D341Med (cell line): ENCODE measurements around the gene STK32C.
"Not testable (repeated sequence)": the region's sequence is repeated elsewhere in the genome, so short reads cannot be mapped to it uniquely, and the experiment has no call there.

Experiments
- DNase-seq: peaks from one replicate; pipeline ENCODE4 v3.0.0; 2012; ENCODE audit warnings: low spot score

STK32C gene

GRCh38 chr10:132229834-132230556 lies 77.8 kb downstream of the STK32C start:
- no peak for DNase-seq

DNA sequence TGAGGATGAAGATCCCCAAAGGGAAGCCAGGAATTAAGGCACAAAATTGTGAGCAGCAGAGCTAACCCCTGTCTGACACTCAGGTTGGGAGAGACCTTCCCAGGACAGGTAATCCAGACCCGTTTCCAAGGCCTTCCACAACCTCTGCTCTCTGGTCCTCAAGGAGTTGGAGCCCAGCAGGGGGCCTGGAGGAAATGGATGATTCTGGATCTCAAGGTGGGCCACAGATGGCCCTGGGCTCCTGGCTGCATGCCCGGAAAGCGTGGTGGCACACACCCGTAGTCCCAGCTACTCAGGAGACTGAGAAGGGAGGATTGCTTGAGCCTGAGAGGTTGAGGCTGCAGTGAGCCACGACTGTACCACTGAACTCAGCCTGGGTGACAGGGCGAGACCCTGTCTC lies 78.7 kb downstream of the STK32C start:
- DNase-seq, result no peak

DNA sequence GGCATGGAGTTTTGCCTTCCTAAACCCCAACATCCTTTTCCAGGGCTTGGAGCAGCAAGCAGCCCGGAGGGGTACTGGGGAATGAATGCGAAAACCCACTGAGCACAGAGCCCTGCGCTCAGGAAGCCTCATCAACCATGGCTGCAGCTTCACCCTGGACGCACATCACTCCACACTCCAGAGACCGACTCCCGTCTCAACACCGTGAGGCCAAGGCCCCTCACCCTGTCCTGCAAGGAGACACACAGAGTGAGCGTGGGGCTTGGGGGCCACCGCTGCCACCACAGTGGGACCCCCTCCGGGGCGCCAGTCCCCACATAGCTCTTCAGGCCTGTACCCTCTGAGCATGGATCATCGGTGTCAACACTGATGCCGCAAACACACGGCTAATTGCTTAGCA lies 79.1 kb downstream of the STK32C start:
- no peak for DNase-seq

GRCh38 chr10:132227851-132228390 lies 79.8 kb downstream of the STK32C start:
- no peak for DNase-seq

- DNase-seq, result no peak
Measured at GRCh38 chr10:132226586-132227405, 81.0 kb downstream of the STK32C start.

DNA sequence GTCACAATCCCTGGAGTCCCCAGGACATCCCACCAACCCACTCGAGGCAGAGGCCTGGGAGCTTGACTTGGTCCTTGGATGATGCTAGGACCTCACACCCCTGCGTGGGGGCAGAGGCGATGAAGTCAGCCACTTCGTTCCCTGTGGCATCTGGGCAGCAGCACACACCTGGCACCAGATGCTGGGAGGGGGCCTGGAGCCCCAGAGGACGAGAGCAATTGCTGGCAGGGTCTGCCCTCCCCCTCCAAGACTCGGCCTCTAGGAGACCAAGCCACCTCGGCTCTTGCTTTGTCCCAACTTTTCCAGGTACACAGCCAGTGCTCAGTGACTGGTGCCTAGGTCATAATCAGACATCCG lies 81.9 kb downstream of the STK32C start:
- no peak for DNase-seq

GRCh38 chr10:132225073-132225848 lies 82.5 kb downstream of the STK32C start:
- DNase-seq, result no peak

GRCh38 chr10:132224343-132225072 lies 83.2 kb downstream of the STK32C start:
- DNase-seq, result no peak

DNA sequence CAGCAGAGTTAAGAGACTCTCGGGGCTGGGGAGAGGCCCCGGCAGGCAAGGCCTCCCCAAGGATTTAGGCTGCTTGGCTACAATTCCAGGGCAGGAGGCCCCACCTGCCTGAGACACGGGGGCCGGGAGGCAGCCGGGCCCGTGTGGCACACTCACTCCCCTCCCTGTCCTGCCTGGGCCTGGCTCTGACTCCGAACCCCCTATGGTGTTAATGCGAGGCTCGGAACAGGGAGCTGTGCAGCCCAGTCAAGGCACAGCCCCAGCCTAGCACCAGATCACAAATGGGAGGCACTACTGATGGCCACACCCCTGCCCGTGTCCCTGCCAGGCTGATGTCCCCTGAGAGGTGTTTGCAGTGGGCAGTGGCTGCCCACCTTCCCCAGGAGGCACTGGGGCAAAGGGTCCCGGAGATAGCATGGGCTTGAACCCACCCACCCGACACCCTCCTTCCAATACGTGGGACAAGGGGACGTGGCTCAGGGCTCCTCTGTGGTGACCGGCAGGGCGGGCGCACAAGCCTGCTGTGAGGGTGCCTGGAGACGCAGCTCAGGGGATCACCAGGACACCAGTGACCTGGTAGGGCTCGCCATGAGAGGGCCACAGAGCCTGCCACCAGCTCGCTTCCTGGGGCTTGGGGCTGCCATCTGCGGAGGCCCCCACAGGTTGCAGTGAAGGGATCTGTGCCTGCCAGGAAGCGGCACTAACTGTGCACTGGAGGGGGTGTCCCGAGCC lies 84.0 kb downstream of the STK32C start:
- no peak for DNase-seq

GRCh38 chr10:132223156-132223590 lies 84.6 kb downstream of the STK32C start:
- peak; percentile 85 for DNase-seq

DNA sequence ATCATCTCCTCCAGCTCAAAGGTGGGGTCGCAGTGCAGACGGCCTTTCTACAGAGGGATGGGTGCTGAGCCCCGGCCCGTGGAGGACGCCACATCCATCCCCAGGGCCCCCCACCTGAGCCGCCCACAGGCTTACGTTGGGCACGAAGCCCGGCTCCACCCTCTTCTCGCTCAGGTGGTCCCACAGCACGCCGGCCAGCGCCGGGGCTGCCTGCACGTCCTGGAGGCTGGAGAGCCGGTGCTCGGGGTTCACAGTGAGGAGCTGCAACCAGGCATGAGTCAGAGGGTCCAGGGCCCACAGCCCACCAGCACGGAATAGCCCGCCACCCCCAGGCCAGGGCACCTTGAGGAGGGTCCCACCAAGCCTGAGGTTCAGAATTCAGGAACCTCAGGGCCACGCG lies 85.0 kb downstream of the STK32C start:
- no peak for DNase-seq

DNA sequence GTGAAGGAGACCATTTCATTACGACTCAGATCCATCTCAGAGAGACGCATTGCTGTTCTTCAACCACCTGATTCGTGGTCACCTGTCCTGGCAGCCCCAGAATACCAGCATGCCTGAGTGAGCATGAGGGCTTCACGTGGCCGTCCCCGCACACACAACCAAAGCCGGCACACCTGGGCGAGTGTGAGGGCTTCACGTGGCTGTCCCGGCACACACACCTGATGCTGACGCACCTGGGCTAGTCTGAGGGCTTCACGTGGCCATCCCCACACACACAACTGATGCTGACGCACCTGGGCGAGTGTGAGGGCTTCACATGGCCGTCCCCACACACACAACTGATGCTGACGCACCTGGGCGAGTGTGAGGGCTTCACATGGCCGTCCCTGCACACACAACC lies 86.8 kb downstream of the STK32C start:
- DNase-seq, result not testable (repeated sequence)

GRCh38 chr10:132220061-132220460 lies 87.7 kb downstream of the STK32C start:
- no peak for DNase-seq

DNA sequence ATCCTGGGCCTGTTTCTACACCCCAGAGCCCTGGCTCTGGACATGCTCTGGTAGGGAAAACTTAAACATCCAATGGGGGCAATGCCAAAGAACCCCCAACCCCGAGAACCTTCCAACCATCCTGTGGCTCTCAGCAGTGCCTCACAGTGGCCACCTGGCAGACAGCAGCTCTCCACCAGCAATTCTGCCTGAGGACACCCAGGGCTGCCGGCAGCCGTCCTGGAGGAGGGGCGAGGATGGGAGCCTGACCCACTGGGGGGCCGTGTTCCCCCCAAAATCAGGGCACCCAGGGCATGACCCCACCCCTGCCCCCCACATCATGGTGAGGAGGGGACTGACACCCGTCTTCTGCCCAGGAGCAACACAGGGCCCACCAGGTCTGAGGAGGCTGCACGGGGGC lies 88.3 kb downstream of the STK32C start:
- DNase-seq, result no peak

GRCh38 chr10:132216441-132216840 lies 91.3 kb downstream of the STK32C start:
- DNase-seq, result not testable (repeated sequence)

GRCh38 chr10:132213917-132214316 lies 93.8 kb downstream of the STK32C start:
- DNase-seq, result no peak

DNA sequence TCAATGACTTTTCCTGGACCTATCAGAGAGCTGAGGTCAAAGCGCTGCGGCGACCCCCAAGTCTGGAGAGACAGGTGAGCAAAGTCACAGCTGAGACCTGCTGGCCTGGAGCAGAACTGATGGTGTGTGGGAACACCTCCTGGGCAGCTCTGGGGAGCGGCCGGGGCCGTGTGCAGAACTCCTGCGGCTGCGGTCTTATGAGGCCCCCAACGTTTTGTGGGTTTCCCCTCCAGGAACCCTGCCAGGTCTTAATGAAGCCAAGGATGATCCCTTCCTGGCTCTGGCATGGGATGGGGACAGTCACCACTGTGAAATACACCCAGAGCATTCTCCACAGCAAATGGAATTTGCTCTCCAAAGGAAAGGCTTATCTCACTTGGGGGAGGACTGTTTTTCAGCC lies 94.9 kb downstream of the STK32C start:
- no peak for DNase-seq

GRCh38 chr10:132211246-132211645 lies 96.5 kb downstream of the STK32C start:
- DNase-seq, result no peak

DNA sequence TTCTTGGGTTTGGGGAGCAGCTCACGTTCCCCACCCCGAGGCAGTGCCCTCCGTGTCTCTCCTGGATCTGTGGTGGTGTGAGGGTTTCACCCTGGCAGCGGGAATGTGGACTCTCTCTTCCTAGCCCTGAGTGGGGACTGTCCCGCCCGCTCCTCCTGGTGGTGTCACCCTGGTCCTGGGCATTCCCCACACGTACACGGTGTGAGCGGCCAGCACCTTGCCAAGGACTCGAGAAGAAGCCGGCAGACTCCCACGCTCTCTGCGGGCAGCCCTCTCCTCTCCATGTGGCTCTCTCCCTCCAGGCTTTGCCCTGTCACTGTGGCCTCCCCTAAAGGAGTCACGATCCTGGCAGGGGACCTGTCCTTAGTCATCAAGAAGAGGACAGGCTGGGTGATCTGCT lies 97.0 kb downstream of the STK32C start:
- no peak for DNase-seq

DNA sequence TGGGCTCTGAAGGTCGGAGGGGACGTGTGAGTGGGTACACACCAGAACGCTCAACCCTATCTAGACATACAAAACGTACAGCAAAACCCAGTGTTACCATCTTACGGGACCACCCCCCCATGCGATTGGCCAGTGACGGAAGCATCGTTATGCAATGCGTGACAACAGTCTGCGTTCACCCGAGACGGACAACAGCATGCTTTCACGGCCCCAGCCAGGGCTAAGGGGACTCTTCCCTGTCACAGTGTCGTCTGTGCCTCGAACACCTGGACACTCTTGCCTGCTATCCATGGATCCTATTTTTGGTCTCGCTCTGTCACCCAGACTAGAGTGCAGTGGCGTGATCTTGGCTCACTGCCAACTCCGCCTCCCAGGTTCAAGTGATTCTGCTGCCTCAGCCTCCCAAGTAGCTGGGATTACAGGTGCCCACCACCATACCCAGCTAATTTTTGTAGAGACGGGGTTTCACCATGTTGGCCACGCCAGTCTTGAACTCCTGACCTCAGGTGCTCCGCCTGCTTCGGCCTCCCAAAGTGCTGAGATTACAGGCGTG lies 97.7 kb downstream of the STK32C start:
- DNase-seq, result no peak

DNA sequence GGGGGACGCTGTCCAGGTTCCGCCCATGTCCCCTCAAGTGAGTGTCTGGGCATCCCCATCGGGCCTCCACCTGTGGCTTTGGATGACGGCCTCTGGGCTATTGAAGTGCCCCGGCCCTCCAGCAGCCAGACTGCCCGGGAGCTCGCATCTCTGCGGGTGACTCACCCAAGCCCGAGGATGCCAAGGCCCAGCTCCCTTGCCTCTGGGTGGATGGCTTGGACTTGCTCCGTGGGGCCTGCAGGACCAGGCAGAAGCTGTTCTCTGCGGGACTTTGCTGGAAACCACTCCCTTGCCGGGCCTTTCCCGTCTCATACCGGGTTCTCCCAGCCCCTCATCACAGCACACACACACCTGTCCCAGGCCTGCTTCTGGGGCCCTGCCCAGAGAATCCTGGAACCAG lies 98.6 kb downstream of the STK32C start:
- DNase-seq, result no peak
